ENCODE data around the gene ATP2A1. TPM values are rescaled to one million over a fixed set of nuclear protein-coding genes. Genes with fewer than 3 reads are reported as not detected.

ATP2A1 gene
- total and polyA plus RNA-seq, 2 of the 13 experiments (the other 11 are each of a cell fraction or from before 2014, with no cell fraction given): 3.2 to 12.5 TPM

DNA sequence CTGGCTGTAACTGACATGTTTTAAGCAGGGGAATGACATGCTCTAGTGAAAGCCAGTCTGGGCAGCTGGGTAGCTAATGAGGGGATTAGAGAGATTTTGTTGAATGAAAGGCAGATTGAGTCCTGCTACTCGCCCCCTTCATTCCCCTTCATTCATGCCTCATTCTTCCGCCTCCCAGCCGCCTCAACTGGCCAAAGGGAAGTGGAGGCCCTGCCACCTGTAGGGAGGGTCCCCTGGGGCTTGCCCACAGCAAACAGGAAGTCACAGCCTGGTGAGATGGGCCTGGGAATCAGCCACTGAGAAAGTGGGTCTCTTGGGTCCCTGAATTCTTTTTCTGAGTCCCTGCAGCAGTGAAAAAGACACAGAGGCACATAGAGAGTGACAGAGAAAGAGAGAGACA, 52.4 kb downstream of the ATP2A1 start:
- in situ Hi-C loops (cut with HindIII; ENCODE audit: extremely low pct_ligation_motif_present, low pct_unique_long_range_greater_than_20kb): no loop called here

More for the DNA sequence above, 52.4 kb downstream of the ATP2A1 start:
- H4K20me1 ChIP-seq (ENCODE audit: insufficient read depth, low read length): no peaks in the 10 kb centered on the region
- DNase-seq (ENCODE audit: low spot score) (no peak), FAIRE-seq (no peak), ATAC-seq (no peak)
- H3K9ac ChIP-seq (ENCODE audit: insufficient read depth, low read depth, low read length): no peak overlapping the region
- ChIA-PET CTCF (ENCODE audit: low intra/inter-chr PET ratio, low total read pairs) (no interaction called here), POLR2A (no interaction called here)
- no peak overlapping the region for H3K4me2 ChIP-seq (ENCODE audit: low read depth, low read length)
- 56% methylated on average over 3 of the region's 3 CpGs for WGBS (ENCODE audit: low lambda C conversion rate)
- TF ChIP-seq RAD51 (IDR thresholded peaks at IDR 0.05; ENCODE audit: borderline replicate concordance): no peak
- TF ChIP-seq MXD4 (CRISPR knock-in tag; IDR thresholded peaks at IDR 0.05): no peak
- TF ChIP-seq, protein P1, sequence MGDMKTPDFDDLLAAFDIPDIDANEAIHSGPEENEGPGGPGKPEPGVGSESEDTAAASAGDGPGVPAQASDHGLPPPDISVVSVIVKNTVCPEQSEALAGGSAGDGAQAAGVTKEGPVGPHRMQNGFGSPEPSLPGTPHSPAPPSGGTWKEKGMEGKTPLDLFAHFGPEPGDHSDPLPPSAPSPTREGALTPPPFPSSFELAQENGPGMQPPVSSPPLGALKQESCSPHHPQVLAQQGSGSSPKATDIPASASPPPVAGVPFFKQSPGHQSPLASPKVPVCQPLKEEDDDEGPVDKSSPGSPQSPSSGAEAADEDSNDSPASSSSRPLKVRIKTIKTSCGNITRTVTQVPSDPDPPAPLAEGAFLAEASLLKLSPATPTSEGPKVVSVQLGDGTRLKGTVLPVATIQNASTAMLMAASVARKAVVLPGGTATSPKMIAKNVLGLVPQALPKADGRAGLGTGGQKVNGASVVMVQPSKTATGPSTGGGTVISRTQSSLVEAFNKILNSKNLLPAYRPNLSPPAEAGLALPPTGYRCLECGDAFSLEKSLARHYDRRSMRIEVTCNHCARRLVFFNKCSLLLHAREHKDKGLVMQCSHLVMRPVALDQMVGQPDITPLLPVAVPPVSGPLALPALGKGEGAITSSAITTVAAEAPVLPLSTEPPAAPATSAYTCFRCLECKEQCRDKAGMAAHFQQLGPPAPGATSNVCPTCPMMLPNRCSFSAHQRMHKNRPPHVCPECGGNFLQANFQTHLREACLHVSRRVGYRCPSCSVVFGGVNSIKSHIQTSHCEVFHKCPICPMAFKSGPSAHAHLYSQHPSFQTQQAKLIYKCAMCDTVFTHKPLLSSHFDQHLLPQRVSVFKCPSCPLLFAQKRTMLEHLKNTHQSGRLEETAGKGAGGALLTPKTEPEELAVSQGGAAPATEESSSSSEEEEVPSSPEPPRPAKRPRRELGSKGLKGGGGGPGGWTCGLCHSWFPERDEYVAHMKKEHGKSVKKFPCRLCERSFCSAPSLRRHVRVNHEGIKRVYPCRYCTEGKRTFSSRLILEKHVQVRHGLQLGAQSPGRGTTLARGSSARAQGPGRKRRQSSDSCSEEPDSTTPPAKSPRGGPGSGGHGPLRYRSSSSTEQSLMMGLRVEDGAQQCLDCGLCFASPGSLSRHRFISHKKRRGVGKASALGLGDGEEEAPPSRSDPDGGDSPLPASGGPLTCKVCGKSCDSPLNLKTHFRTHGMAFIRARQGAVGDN (CRISPR knock-in tag; IDR thresholded peaks at IDR 0.05): 0 out of 2 replicates have a peak, but pooled peaks have one; percentile 17
- no peaks in the 10 kb centered on the region for H3K9me3 ChIP-seq (ENCODE audit: low read length)
- no peaks in the 10 kb centered on the region for H3K27me3 ChIP-seq (ENCODE audit: control insufficient read depth in 1 of 2, insufficient read depth in 2 of 2, low read length in 2 of 2)
- no peaks in the 10 kb centered on the region for H3K36me3 ChIP-seq (replicated peaks in 1 of 2; ENCODE audit: control insufficient read depth in 1 of 2, insufficient read depth in 2 of 2, low read length in 2 of 2)
- intact Hi-C loops (cut with micrococcal nuclease; ENCODE audit: unreplicated experiment): no loop called here
- no TSS peak for BruUV-seq (replicated peaks)
- no peak overlapping the region for H3K4me3 ChIP-seq (replicated peaks in 1 of 3; ENCODE audit: insufficient read depth in 1 of 3, low read depth in 2 of 3, low read length in 3 of 3)
- H3K79me2 ChIP-seq (ENCODE audit: insufficient read depth, low read length): no peaks in the 10 kb centered on the region
- H3K4me1 ChIP-seq (ENCODE audit: insufficient read depth, low read length): peaks cover 68% of the 10 kb centered on the region
- H2AFZ ChIP-seq (ENCODE audit: low read length): no peak overlapping the region
- H3K27ac ChIP-seq (ENCODE audit: extremely low read length, insufficient read depth, low read length): no peak overlapping the region

Measured in HepG2 (cell line).